Neural progenitor cell (in vitro differentiated cells): ENCODE data around the gene MRTO4.

Experiments used
- EZH2 ChIP-seq: fragments of 200-600 bp; sonication (generic); IDR thresholded peaks from 2 replicates; pipeline ENCODE4 v1.6.1; 2017; ENCODE audit warnings: antibody characterized with exemption, mild to moderate bottlenecking, moderate library complexity
- EZH2phosphoT487 ChIP-seq: fragments of 200-600 bp; sonication (generic); IDR thresholded peaks from 2 replicates; pipeline ENCODE4 v1.6.1; 2017; ENCODE audit warnings: antibody characterized with exemption
- TF ChIP-seq, protein P1 (sequence below): fragments of 200-600 bp; sonication (generic); IDR thresholded peaks from 2 replicates; pipeline ENCODE4 v1.5.1; 2017; ENCODE audit warnings: antibody characterized with exemption, mild to moderate bottlenecking

DNA sequence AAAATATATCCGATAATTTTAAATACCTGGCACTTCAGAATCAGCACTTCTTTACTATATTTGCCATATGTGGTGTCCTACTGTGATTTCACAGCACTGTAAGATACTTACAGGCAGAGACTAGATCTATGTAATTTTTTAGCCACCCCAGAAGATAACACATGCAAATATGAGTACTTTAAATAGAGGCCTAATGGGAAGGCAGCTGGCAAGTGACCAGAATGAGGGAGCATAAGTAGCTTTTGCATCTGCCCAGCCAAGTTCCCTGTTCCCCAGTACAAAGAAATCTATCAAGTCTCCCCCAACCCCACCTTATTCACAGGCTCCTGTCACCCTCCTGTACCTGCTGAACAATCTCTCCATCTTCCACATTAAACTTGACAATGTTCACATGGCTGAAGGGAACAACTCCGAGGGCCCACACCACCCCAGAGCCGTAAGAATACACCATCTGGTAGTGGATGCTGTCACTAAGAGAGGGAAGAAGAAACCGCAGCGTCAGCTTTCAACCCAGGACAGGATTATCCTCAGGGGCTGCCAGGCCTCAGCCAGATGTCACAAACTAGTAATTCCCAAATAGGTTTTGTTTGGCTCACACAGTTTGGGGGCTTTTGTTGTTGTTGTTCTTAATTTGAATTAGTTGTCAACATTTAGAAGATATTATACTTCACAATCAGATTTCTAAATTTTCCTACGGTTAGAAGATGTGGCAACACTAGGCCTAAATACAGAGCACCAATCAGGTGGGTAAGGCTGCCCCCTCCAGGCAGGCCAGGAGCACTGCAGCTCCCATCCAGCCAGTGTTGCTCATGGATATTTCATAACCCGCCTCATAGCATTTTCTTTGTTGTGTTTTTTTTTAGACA is 10.7 kb upstream of the MRTO4 start:
- TF ChIP-seq, protein P1, sequence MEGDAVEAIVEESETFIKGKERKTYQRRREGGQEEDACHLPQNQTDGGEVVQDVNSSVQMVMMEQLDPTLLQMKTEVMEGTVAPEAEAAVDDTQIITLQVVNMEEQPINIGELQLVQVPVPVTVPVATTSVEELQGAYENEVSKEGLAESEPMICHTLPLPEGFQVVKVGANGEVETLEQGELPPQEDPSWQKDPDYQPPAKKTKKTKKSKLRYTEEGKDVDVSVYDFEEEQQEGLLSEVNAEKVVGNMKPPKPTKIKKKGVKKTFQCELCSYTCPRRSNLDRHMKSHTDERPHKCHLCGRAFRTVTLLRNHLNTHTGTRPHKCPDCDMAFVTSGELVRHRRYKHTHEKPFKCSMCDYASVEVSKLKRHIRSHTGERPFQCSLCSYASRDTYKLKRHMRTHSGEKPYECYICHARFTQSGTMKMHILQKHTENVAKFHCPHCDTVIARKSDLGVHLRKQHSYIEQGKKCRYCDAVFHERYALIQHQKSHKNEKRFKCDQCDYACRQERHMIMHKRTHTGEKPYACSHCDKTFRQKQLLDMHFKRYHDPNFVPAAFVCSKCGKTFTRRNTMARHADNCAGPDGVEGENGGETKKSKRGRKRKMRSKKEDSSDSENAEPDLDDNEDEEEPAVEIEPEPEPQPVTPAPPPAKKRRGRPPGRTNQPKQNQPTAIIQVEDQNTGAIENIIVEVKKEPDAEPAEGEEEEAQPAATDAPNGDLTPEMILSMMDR, result peak; percentile 94
- TF ChIP-seq EZH2, result no peak
- no peak for TF ChIP-seq EZH2phosphoT487
